Endodermal cell (in vitro differentiated cells): ENCODE measurements around the gene IRF2BPL. TPM values are rescaled to one million over a fixed set of nuclear protein-coding genes. Genes with fewer than 3 reads are reported as not detected.

Experiments
- DNase-seq: peaks from one replicate; pipeline ENCODE4 v3.0.0-alpha.2; 2017
- H3K27ac ChIP-seq: 2 replicates; pipeline ENCODE4 v1.5.1; 2013; ENCODE audit warnings: mild to moderate bottlenecking, low read depth, low read length, moderate library complexity
- H3K27me3 ChIP-seq: 2 replicates; pipeline ENCODE4 v1.6.1; 2013; ENCODE audit warnings: mild to moderate bottlenecking, low read length, moderate library complexity; ENCODE audit not compliant: insufficient read depth, control insufficient read depth, poor library complexity, severe bottlenecking
- H3K36me3 ChIP-seq: 2 replicates; pipeline ENCODE4 v1.7.0; 2013; ENCODE audit warnings: mild to moderate bottlenecking, low read length, moderate library complexity; ENCODE audit not compliant: control insufficient read depth, insufficient read depth
- H3K4me1 ChIP-seq: one replicate; pipeline ENCODE4 v1.7.0; 2013; ENCODE audit warnings: low read length; ENCODE audit not compliant: control insufficient read depth, insufficient read depth
- H3K4me3 ChIP-seq: 2 replicates; pipeline ENCODE4 v1.5.1; 2013; ENCODE audit warnings: mild to moderate bottlenecking, low read length, moderate library complexity
- H3K9ac ChIP-seq: 2 replicates; pipeline ENCODE4 v1.6.1; 2013; ENCODE audit warnings: mild to moderate bottlenecking, low read length, moderate library complexity; ENCODE audit not compliant: poor library complexity, severe bottlenecking; ENCODE audit errors: extremely low read depth
- H3K9me3 ChIP-seq: 2 replicates; pipeline ENCODE4 v1.6.1; 2013; ENCODE audit warnings: mild to moderate bottlenecking, low read length, moderate library complexity; ENCODE audit not compliant: control insufficient read depth
- H3K27ac Mint-ChIP-seq: 2 replicates; pipeline ENCODE4 v1.8.0; 2020; ENCODE audit warnings: mixed read lengths
- H3K27me3 Mint-ChIP-seq: 2 replicates; pipeline ENCODE4 v1.8.0; 2021; ENCODE audit warnings: mild to moderate bottlenecking, mixed read lengths; ENCODE audit not compliant: insufficient read depth
- H3K36me3 Mint-ChIP-seq: 2 replicates; pipeline ENCODE4 v1.8.0; 2020; ENCODE audit warnings: low read depth, mixed read lengths
- H3K4me1 Mint-ChIP-seq: 2 replicates; pipeline ENCODE4 v1.8.0; 2020; ENCODE audit warnings: mixed read lengths
- H3K4me3 Mint-ChIP-seq: 2 replicates; pipeline ENCODE4 v1.8.0; 2020; ENCODE audit warnings: mild to moderate bottlenecking, moderate library complexity, mixed read lengths
- H3K9me3 Mint-ChIP-seq: 2 replicates; pipeline ENCODE4 v1.8.0; 2020; ENCODE audit warnings: mild to moderate bottlenecking, mixed read lengths
- WGBS, 2 experiments: methylation state at CpG; one replicate each; pipeline versions ENCODE4 v1.1.5 to v1.1.7; 2013; ENCODE audit warnings: missing lambda C conversion rate in 2 of 2, mixed read lengths in 1 of 2; ENCODE audit not compliant: insufficient coverage in 1 of 2, insufficient read length in 1 of 2; 5-methylcytosine and 5-hydroxymethylcytosine counted together
- total RNA-seq, 2 donors: library from RNA; stranded (reverse); fragmentation: NEBNext Ultra II Directional in 1 of 2; extraction: Animal tissue kit (Norgen Biotek cat#: 25700) in 1 of 2; gene quantifications; 2 replicates in 1 of 2; 3 replicates in 1 of 2; pipeline ENCODE4 v1.2.1, GENCODE V29; 2021
- TF ChIP-seq, protein P1 (sequence below): fragments of 200-600 bp; sonication (generic); conservative IDR thresholded peaks from 2 replicates; pipeline ENCODE4 v1.5.0; 2021; ENCODE audit warnings: antibody characterized with exemption, mild to moderate bottlenecking

IRF2BPL gene
- total RNA-seq, 2 donors from 2014 or later: 34.2 to 44.3 TPM

DNA sequence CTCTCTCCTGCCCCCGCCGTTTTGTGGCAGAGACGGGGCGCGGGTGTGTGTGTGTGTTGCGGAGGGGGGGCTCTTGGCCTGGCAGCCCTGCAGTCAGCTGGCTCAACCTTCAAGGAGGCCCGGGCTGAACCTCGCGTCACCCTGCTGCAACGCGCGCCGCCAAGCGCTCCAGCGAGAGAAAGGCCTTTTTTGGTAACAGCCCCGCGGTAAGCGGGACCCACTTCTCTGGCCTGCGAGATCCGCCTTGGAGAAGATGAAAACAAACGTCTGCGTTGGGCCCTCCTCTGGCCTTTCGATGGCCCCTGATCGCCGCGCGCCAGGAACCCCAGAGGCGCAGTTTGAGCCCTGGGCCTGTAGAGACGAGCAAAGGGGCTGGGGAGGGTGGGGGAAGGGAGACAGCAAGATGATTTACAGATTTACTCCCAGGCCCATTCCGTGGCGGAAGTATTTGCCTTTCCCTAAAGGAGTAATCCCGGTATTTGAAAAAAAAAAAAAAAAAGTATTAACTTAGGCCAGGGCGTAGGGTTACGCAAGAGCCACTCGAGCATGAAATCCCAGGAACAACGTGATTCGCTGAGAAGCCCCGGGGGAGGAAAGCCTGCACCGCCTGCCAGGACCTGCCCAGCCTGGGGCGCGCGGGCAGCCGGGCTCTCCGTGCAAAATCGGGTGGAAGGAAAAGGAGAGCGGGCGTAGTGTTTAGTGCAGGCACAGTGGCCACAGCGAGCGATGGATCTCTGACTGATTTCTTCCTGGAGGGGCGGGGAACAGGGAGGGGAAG is 4.5 kb upstream of the IRF2BPL start:
- Mint-ChIP-seq H3K4me1 (peaks cover 49% of the 10 kb centered on the region), H3K4me3 (peak overlapping the region; percentile 62), H3K9me3 (no peaks in the 10 kb centered on the region), H3K36me3 (no peaks in the 10 kb centered on the region), H3K27me3 (no peaks in the 10 kb centered on the region), H3K27ac (peak overlapping the region; percentile 86)
- DNase-seq: peak; percentile 91
- Histone ChIP-seq H3K36me3 (no peaks in the 10 kb centered on the region), H3K9ac (peak overlapping the region; percentile 71), H3K4me3 (peak overlapping the region; percentile 77), H3K27ac (peak overlapping the region; percentile 88), H3K4me1 (peaks cover 5% of the 10 kb centered on the region), H3K9me3 (no peaks in the 10 kb centered on the region), H3K27me3 (no peaks in the 10 kb centered on the region)
- WGBS, 2 experiments: 4 to 7% methylated on average over 27 to 50 of the region's 50 CpGs
- TF ChIP-seq, protein P1, sequence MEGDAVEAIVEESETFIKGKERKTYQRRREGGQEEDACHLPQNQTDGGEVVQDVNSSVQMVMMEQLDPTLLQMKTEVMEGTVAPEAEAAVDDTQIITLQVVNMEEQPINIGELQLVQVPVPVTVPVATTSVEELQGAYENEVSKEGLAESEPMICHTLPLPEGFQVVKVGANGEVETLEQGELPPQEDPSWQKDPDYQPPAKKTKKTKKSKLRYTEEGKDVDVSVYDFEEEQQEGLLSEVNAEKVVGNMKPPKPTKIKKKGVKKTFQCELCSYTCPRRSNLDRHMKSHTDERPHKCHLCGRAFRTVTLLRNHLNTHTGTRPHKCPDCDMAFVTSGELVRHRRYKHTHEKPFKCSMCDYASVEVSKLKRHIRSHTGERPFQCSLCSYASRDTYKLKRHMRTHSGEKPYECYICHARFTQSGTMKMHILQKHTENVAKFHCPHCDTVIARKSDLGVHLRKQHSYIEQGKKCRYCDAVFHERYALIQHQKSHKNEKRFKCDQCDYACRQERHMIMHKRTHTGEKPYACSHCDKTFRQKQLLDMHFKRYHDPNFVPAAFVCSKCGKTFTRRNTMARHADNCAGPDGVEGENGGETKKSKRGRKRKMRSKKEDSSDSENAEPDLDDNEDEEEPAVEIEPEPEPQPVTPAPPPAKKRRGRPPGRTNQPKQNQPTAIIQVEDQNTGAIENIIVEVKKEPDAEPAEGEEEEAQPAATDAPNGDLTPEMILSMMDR: no peak

DNA sequence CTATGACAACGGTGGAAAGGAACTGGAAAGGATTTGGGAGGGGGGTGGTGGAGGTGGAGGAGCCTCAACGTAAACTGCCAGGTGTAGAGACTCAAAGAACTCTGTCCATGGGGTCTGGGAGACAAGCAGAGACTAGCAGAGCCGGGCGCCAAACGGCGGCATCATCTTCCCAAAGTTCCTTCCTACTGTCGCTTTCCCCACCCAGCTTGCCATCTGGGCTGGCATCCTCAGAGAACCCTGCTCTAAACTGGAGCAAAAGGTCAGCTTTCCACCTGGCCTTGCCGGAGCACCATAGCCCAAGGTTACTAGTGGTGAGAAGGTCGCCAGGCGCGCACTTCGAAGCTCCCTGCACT is 4.0 kb upstream of the IRF2BPL start:
- Mint-ChIP-seq H3K4me1 (peaks cover 43% of the 10 kb centered on the region), H3K4me3 (peak overlapping the region; percentile 62), H3K9me3 (no peaks in the 10 kb centered on the region), H3K36me3 (no peaks in the 10 kb centered on the region), H3K27me3 (no peaks in the 10 kb centered on the region), H3K27ac (peak overlapping the region; percentile 86)
- peak overlapping the region; percentile 88 for H3K27ac ChIP-seq
- no peaks in the 10 kb centered on the region for H3K9me3 ChIP-seq
- TF ChIP-seq, protein P1: no peak
- no peaks in the 10 kb centered on the region for H3K27me3 ChIP-seq
- no peaks in the 10 kb centered on the region for H3K36me3 ChIP-seq
- WGBS, 2 experiments: 40 to 52% methylated on average over 2 to 12 of the region's 12 CpGs
- H3K4me3 ChIP-seq: peak overlapping the region; percentile 77
- peak overlapping the region; percentile 71 for H3K9ac ChIP-seq
- no peak for DNase-seq
- peaks cover 5% of the 10 kb centered on the region for H3K4me1 ChIP-seq

DNA sequence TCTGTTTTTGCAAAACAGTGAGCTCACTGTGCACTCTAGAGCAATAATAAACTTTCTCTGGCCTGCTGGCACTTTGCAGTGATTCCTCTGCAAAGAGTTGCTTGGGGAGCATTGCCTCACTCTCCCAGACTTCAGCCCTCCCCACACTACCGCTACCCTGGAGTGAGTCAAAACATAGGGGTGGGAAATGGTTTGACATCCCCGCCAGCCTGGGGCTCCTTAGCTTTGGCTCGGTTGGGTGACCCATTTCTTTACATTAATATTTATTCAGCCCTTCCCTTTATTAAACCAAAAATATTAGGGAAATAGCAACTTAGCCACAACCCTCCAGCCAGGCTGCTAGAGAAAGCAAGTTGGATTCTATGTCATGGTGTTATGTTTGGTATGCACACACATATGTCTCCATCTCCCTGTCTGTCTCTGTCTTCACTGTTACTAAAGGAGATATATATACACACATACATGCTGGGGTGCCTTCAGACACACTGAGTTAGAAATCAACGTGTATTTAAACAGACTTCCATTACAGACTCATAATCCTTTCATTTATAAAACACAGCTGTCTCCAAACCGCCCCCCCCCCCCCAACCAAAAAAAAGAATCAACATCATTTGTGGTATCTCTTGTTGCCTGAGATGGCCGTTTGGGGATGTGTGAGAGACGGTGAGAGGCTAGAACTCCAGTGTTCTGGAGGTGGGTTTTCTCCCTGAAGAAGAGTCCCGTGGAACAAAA is 3.4 kb upstream of the IRF2BPL start:
- Mint-ChIP-seq H3K27me3 (no peaks in the 10 kb centered on the region), H3K4me3 (peak overlapping the region; percentile 62), H3K36me3 (no peaks in the 10 kb centered on the region), H3K27ac (peak overlapping the region; percentile 86), H3K4me1 (peaks cover 39% of the 10 kb centered on the region), H3K9me3 (no peaks in the 10 kb centered on the region)
- H3K9ac ChIP-seq: no peak overlapping the region
- no peak for DNase-seq
- no peaks in the 10 kb centered on the region for H3K9me3 ChIP-seq
- H3K27ac ChIP-seq: peak overlapping the region; percentile 88
- no peaks in the 10 kb centered on the region for H3K27me3 ChIP-seq
- TF ChIP-seq, protein P1: no peak
- H3K4me1 ChIP-seq: peaks cover 5% of the 10 kb centered on the region
- WGBS, 2 experiments: 78 to 82% methylated on average over 4 to 7 of the region's 8 CpGs
- H3K36me3 ChIP-seq: no peaks in the 10 kb centered on the region
- peak overlapping the region; percentile 77 for H3K4me3 ChIP-seq
